Fibroblast of skin of right biceps (primary cell): Measurements from ENCODE around the gene FAAH.

Experiments used
- DNase-seq: peaks from one replicate; pipeline ENCODE4 v3.0.0-alpha.2; 2013

Gene FAAH

GRCh38 chr1:46401154-46401913 is 7.2 kb downstream of the FAAH start:
- no peak for DNase-seq

GRCh38 chr1:46401964-46402626 is 8.0 kb downstream of the FAAH start:
- peak; percentile 82 for DNase-seq

GRCh38 chr1:46403916-46404315 is 9.8 kb downstream of the FAAH start:
- DNase-seq = no peak

GRCh38 chr1:46404482-46405196 is 10.5 kb downstream of the FAAH start:
- no peak for DNase-seq

GRCh38 chr1:46405197-46405555 is 11.1 kb downstream of the FAAH start:
- DNase-seq = no peak

- DNase-seq = no peak
Measured at GRCh38 chr1:46405724-46406123, 11.6 kb downstream of the FAAH start.

GRCh38 chr1:46406881-46407608 is 12.9 kb downstream of the FAAH start:
- no peak for DNase-seq

- no peak for DNase-seq
Measured at GRCh38 chr1:46407636-46408035, 13.5 kb downstream of the FAAH start.

- no peak for DNase-seq
Measured at GRCh38 chr1:46408356-46409062, 14.4 kb downstream of the FAAH start.

- DNase-seq = no peak
Measured at GRCh38 chr1:46409063-46409372, 14.9 kb downstream of the FAAH start.

GRCh38 chr1:46410156-46411009 is 16.3 kb downstream of the FAAH start:
- no peak for DNase-seq

- no peak for DNase-seq
Measured at GRCh38 chr1:46411010-46411405, 16.9 kb downstream of the FAAH start.

GRCh38 chr1:46411601-46412341 is 17.7 kb downstream of the FAAH start:
- no peak for DNase-seq

GRCh38 chr1:46412893-46413595 is 18.9 kb downstream of the FAAH start:
- no peak for DNase-seq

GRCh38 chr1:46413596-46413985 is 19.5 kb downstream of the FAAH start:
- DNase-seq = peak; percentile 13

- DNase-seq = no peak
Measured at GRCh38 chr1:46415514-46415913, 21.4 kb downstream of the FAAH start.

- no peak for DNase-seq
Measured at GRCh38 chr1:46418976-46419375, 24.9 kb downstream of the FAAH start.

GRCh38 chr1:46420533-46420915 is 26.4 kb downstream of the FAAH start:
- no peak for DNase-seq

GRCh38 chr1:46421739-46422138 is 27.6 kb downstream of the FAAH start:
- DNase-seq = no peak

GRCh38 chr1:46422261-46422871 is 28.2 kb downstream of the FAAH start:
- no peak for DNase-seq
